ENCODE data around the gene NT5C3A. TPM values are rescaled to one million over a fixed set of nuclear protein-coding genes. Genes with fewer than 3 reads are reported as not detected.

NT5C3A gene
- total RNA-seq, 1 experiment from 2014 or later = 18.6 TPM

GRCh38 chr7:33061282-33061937, 1.2 kb downstream of the NT5C3A start:
- Mint-ChIP-seq H3K4me3 (peak overlapping the region; percentile 90), H3K9me3 (peaks cover 17% of the 10 kb centered on the region), H3K36me3 (peaks cover 17% of the 10 kb centered on the region), H3K27me3 (ENCODE audit: low read depth) (no peaks in the 10 kb centered on the region; the same call in none of the 2 replicates), H3K27ac (no peak overlapping the region), H3K4me1 (peaks cover 18% of the 10 kb centered on the region)
- ATAC-seq = no peak
- no peak for DNase-seq (ENCODE audit: low spot score)
- CTCF ChIA-PET = interaction anchor here (0.8 to 3.0 kb wide), 5 partner anchors 12 to 118 kb away, joined by 3 to 26 read pairs (median 3); partner anchors contain the start of genes FKBP9 and RP9
- POLR2A ChIA-PET = interaction anchor here (0.8 kb wide), 1 partner anchor 31 kb away, joined by 3 read pairs; no protein-coding TSS in a partner anchor
- TF ChIP-seq NR1H2 (CRISPR knock-in tag; IDR thresholded peaks at IDR 0.05) = no peak
- no peak for TF ChIP-seq TP53 (CRISPR knock-in tag; IDR thresholded peaks at IDR 0.05)
- no peak for TF ChIP-seq ARID4B (CRISPR knock-in tag; IDR thresholded peaks at IDR 0.05; ENCODE audit: borderline replicate concordance)
- TF ChIP-seq STAT6 (CRISPR knock-in tag; conservative IDR thresholded peaks at IDR 0.05; ENCODE audit: low read depth) = no peak
- TF ChIP-seq ZNF423 (CRISPR knock-in tag; IDR thresholded peaks at IDR 0.05) = no peak
- TF ChIP-seq ATF6 (CRISPR knock-in tag; IDR thresholded peaks at IDR 0.05) = no peak
- no peak for TF ChIP-seq AR (CRISPR knock-in tag; IDR thresholded peaks at IDR 0.05)
- TF ChIP-seq ZBTB21 (CRISPR knock-in tag; IDR thresholded peaks at IDR 0.05; ENCODE audit: borderline replicate concordance) = no peak
- no peak for TF ChIP-seq FOXP4 (CRISPR knock-in tag; IDR thresholded peaks at IDR 0.05)
- TF ChIP-seq CBFB (CRISPR knock-in tag; IDR thresholded peaks at IDR 0.05; ENCODE audit: low read depth) = no peak
- no peak for TF ChIP-seq AFF4 (CRISPR knock-in tag; IDR thresholded peaks at IDR 0.05; ENCODE audit: borderline replicate concordance)
- TF ChIP-seq ZNF396 (CRISPR knock-in tag; IDR thresholded peaks at IDR 0.05; ENCODE audit: borderline replicate concordance) = no peak
- no peak for TF ChIP-seq ZNF219 (CRISPR knock-in tag; IDR thresholded peaks at IDR 0.05; ENCODE audit: borderline replicate concordance)
- TF ChIP-seq SMAD3 (CRISPR knock-in tag; IDR thresholded peaks at IDR 0.05; ENCODE audit: borderline replicate concordance) = no peak
- no peak for TF ChIP-seq IRF1 (CRISPR knock-in tag; IDR thresholded peaks at IDR 0.05)
- no peak for TF ChIP-seq MYBL2 (CRISPR knock-in tag; IDR thresholded peaks at IDR 0.05)

All from WTC11 (cell line).